ENCODE results near the gene C12orf42. TPM values are rescaled to one million over a fixed set of nuclear protein-coding genes. Genes with fewer than 3 reads are reported as not detected.

The C12orf42 gene
- total RNA-seq, 1 experiment from 2014 or later = not detected

GRCh38 chr12:103504606-103505005, 8.8 kb upstream of the C12orf42 start:
- no peak overlapping the region for H2AFZ ChIP-seq (ENCODE audit: low read length)

More at GRCh38 chr12:103504606-103505005, 8.8 kb upstream of the C12orf42 start:
- Histone ChIP-seq H3T11ph (ENCODE audit: low read length) (no peak overlapping the region), H3K4me1 (ENCODE audit: insufficient read depth, low read length) (no peaks in the 10 kb centered on the region), H3K79me1 (ENCODE audit: insufficient read depth, low read depth, low read length, poor library complexity, severe bottlenecking) (no peaks in the 10 kb centered on the region), H2BK12ac (ENCODE audit: insufficient read length, low read depth, low read length) (no peak overlapping the region), H2BK20ac (ENCODE audit: low read depth, low read length, poor library complexity, severe bottlenecking) (no peak overlapping the region), H3K56ac (ENCODE audit: insufficient read length, low read depth, low read length) (no peak overlapping the region), H3K9ac (ENCODE audit: extremely low read depth, insufficient read length, low read length) (no peak overlapping the region), H3K79me2 (ENCODE audit: insufficient read depth, low read length) (no peaks in the 10 kb centered on the region), H3K27me3 (ENCODE audit: insufficient read depth, low read length) (no peaks in the 10 kb centered on the region), H4K5ac (ENCODE audit: insufficient read length, low read depth, low read length) (no peak overlapping the region), H3K4ac (ENCODE audit: low read depth, low read length) (no peak overlapping the region), H3K9me3 (ENCODE audit: control insufficient read depth, low read depth, low read length) (no peaks in the 10 kb centered on the region), H2BK15ac (ENCODE audit: low read depth, low read length) (no peak overlapping the region), H3K14ac (ENCODE audit: insufficient read depth, low read length) (no peak overlapping the region), H3K4me2 (ENCODE audit: insufficient read depth, insufficient read length, low read length) (no peak overlapping the region), H4K8ac (replicated peaks; ENCODE audit: insufficient read length, low read depth, low read length) (no peak overlapping the region), H3K18ac (ENCODE audit: insufficient read length, low read depth, low read length) (no peak overlapping the region), H4K20me1 (ENCODE audit: control insufficient read depth, insufficient read depth, insufficient read length) (no peaks in the 10 kb centered on the region), H3K23ac (ENCODE audit: insufficient read length, low read depth, low read length) (no peak overlapping the region), H2BK5ac (ENCODE audit: insufficient read length, low read length) (no peak overlapping the region), H2BK120ac (ENCODE audit: low read depth, low read length, poor library complexity, severe bottlenecking) (no peak overlapping the region), H4K91ac (ENCODE audit: insufficient read length, low read depth, low read length) (no peak overlapping the region), H2AK5ac (ENCODE audit: insufficient read length, low read length) (no peak overlapping the region), H3K23me2 (ENCODE audit: insufficient read length, low read depth, low read length, poor library complexity, severe bottlenecking) (no peaks in the 10 kb centered on the region), H3K27ac (ENCODE audit: insufficient read length, low read depth, low read length) (no peak overlapping the region)
- TF ChIP-seq CTCF (conservative IDR thresholded peaks at IDR 0.05) = no peak
- H3K4me3 Mint-ChIP-seq = no peak overlapping the region
- no peaks in the 10 kb centered on the region for H3K4me1 Mint-ChIP-seq
- H3K27ac Mint-ChIP-seq = no peak overlapping the region; a peak in 1 of 7 replicates
- H3K9me3 Mint-ChIP-seq = no peaks in the 10 kb centered on the region
- H3K27me3 Mint-ChIP-seq (ENCODE audit: low read depth) = peaks cover 19% of the 10 kb centered on the region
- DNase-seq = no peak
- no CpG with 5 or more reads among the region's 7 CpGs for WGBS (ENCODE audit: extremely low coverage, insufficient read length, low lambda C conversion rate)
- no peaks in the 10 kb centered on the region for H3K36me3 Mint-ChIP-seq (ENCODE audit: insufficient read depth in 1 of 3, low read depth in 3 of 3)
